Glutamatergic neuron (in vitro differentiated cells): ENCODE results near the gene RFNG. TPM values are rescaled to one million over a fixed set of nuclear protein-coding genes. Genes with fewer than 3 reads are reported as not detected.

Experiments
- DNase-seq: peaks from one replicate; pipeline ENCODE4 v3.0.0; 2022
- H3K27ac Mint-ChIP-seq: one replicate; pipeline ENCODE4 v1.8.0; 2020; ENCODE audit warnings: mild to moderate bottlenecking, mixed read lengths, inconsistent platforms; ENCODE audit not compliant: unreplicated experiment
- H3K27me3 Mint-ChIP-seq: one replicate; pipeline ENCODE4 v1.8.0; 2020; ENCODE audit warnings: mild to moderate bottlenecking, moderate library complexity, mixed read lengths, inconsistent platforms; ENCODE audit not compliant: unreplicated experiment
- H3K36me3 Mint-ChIP-seq: one replicate; pipeline ENCODE4 v1.8.0; 2020; ENCODE audit warnings: mild to moderate bottlenecking, mixed read lengths, inconsistent platforms; ENCODE audit not compliant: unreplicated experiment
- H3K4me1 Mint-ChIP-seq: one replicate; pipeline ENCODE4 v1.8.0; 2020; ENCODE audit warnings: mild to moderate bottlenecking, low read depth, mixed read lengths, inconsistent platforms; ENCODE audit not compliant: unreplicated experiment
- H3K4me3 Mint-ChIP-seq: one replicate; pipeline ENCODE4 v1.8.0; 2020; ENCODE audit warnings: mild to moderate bottlenecking, mixed read lengths, inconsistent platforms; ENCODE audit not compliant: unreplicated experiment
- H3K9me3 Mint-ChIP-seq: one replicate; pipeline ENCODE4 v1.8.0; 2020; ENCODE audit warnings: mild to moderate bottlenecking, moderate library complexity, mixed read lengths, inconsistent platforms; ENCODE audit not compliant: unreplicated experiment
- total RNA-seq: library from RNA; stranded (reverse); fragmentation: NEBNext Ultra II Directional; extraction: Animal tissue kit (Norgen Biotek cat#: 25700); gene quantifications from one replicate; pipeline ENCODE4 v1.2.1, GENCODE V29; 2021; ENCODE audit not compliant: unreplicated experiment
- TF ChIP-seq, protein P1 (sequence below): fragments of 200-600 bp; sonication (generic); IDR thresholded peaks from one replicate; pipeline ENCODE4 v1.5.0; 2021; ENCODE audit not compliant: partially characterized antibody, unreplicated experiment

The RFNG gene
- total RNA-seq, 1 donor from 2014 or later = 50.8 TPM

- TF ChIP-seq, protein P1, sequence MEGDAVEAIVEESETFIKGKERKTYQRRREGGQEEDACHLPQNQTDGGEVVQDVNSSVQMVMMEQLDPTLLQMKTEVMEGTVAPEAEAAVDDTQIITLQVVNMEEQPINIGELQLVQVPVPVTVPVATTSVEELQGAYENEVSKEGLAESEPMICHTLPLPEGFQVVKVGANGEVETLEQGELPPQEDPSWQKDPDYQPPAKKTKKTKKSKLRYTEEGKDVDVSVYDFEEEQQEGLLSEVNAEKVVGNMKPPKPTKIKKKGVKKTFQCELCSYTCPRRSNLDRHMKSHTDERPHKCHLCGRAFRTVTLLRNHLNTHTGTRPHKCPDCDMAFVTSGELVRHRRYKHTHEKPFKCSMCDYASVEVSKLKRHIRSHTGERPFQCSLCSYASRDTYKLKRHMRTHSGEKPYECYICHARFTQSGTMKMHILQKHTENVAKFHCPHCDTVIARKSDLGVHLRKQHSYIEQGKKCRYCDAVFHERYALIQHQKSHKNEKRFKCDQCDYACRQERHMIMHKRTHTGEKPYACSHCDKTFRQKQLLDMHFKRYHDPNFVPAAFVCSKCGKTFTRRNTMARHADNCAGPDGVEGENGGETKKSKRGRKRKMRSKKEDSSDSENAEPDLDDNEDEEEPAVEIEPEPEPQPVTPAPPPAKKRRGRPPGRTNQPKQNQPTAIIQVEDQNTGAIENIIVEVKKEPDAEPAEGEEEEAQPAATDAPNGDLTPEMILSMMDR = no peak
- H3K36me3 Mint-ChIP-seq = no peaks in the 10 kb centered on the region
- DNase-seq = no peak
- no peaks in the 10 kb centered on the region for H3K4me1 Mint-ChIP-seq
- H3K27me3 Mint-ChIP-seq = peaks cover 2% of the 10 kb centered on the region
- no peak overlapping the region for H3K4me3 Mint-ChIP-seq
- H3K27ac Mint-ChIP-seq = no peak overlapping the region
- peaks cover 3% of the 10 kb centered on the region for H3K9me3 Mint-ChIP-seq
Observed at GRCh38 chr17:82013772-82014321, 37.8 kb downstream of the RFNG start.

DNA sequence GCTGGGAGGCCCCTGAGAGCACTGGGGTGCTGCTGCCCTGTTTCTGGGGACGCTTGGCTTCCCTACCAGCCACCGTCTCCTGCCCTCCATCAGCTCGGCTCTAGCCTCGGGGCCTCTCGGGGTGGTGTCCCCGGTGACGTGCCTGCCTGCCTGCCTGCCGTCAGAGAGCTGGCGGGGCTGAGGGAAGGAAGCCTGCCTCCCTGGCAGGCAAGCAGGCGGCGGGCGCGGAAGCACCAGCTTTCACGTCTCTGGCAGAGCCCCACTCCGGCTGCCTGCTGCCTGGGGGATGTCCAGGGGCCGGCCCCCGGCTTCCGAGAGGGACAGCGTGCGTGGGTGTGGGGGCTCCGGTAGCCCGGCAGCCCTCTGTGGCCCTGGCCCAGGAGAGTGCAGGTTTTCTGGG, 38.3 kb downstream of the RFNG start:
- no peak overlapping the region for H3K27ac Mint-ChIP-seq
- H3K9me3 Mint-ChIP-seq = no peaks in the 10 kb centered on the region
- H3K4me3 Mint-ChIP-seq = no peak overlapping the region
- TF ChIP-seq, protein P1 = no peak
- no peaks in the 10 kb centered on the region for H3K36me3 Mint-ChIP-seq
- no peaks in the 10 kb centered on the region for H3K27me3 Mint-ChIP-seq
- no peak for DNase-seq
- no peaks in the 10 kb centered on the region for H3K4me1 Mint-ChIP-seq

GRCh38 chr17:82012640-82013295, 38.8 kb downstream of the RFNG start:
- H3K27ac Mint-ChIP-seq = no peak overlapping the region
- DNase-seq = no peak
- H3K9me3 Mint-ChIP-seq = no peaks in the 10 kb centered on the region
- H3K4me1 Mint-ChIP-seq = no peaks in the 10 kb centered on the region
- H3K27me3 Mint-ChIP-seq = no peaks in the 10 kb centered on the region
- H3K4me3 Mint-ChIP-seq = no peak overlapping the region
- no peaks in the 10 kb centered on the region for H3K36me3 Mint-ChIP-seq
- TF ChIP-seq, protein P1 = no peak

GRCh38 chr17:82012261-82012639, 39.4 kb downstream of the RFNG start:
- Mint-ChIP-seq H3K4me1 (no peaks in the 10 kb centered on the region), H3K27me3 (no peaks in the 10 kb centered on the region)
- DNase-seq = no peak

More at GRCh38 chr17:82012261-82012639, 39.4 kb downstream of the RFNG start:
- Mint-ChIP-seq H3K9me3 (no peaks in the 10 kb centered on the region), H3K27ac (no peak overlapping the region), H3K4me3 (no peak overlapping the region), H3K36me3 (no peaks in the 10 kb centered on the region)
- TF ChIP-seq, protein P1 = no peak
